Measurements from ENCODE around the gene ANO4. TPM values are rescaled to one million over a fixed set of nuclear protein-coding genes. Genes with fewer than 3 reads are reported as not detected.
"Not testable (repeated sequence)": the region's sequence is repeated elsewhere in the genome, so short reads cannot be mapped to it uniquely, and the experiment has no call there.

ANO4 gene
- total RNA-seq, 4 donors from 2014 or later, result 0.27 to 0.78 (median 0.48) TPM

DNA sequence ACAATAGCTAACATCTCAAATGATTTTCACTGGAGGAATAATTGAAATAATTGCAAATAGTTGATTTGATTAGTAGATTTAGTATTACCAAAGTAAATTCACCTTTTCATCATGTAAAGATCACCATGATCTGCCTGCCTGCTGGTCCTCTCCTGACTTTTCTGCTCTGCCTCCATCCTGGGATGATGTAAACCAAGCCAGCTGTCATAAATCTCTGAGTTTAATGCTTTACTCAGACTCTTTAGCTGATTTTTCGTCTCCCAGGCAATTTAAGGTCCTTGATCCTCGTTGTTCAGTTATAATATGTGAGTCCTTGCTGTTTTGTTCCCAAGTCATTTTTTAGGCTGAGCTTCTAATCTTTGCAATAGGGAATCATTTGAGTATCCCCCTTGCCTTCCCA, 138.0 kb downstream of the ANO4 start:
- Histone ChIP-seq H3K4me3 (replicated peaks in 1 of 3) (no peak overlapping the region), H3K4me1 (no peaks in the 10 kb centered on the region), H3K9me3 (no peaks in the 10 kb centered on the region), H3K36me3 (no peaks in the 10 kb centered on the region), H3K27ac (no peak overlapping the region), H3K27me3 (peaks cover 3% of the 10 kb centered on the region)
- intact Hi-C loops (cut with DNase I), result no loop called here
- no peak for DNase-seq
- WGBS, 2 donors, result 76 to 79% methylated on average over 2 of the region's 2 CpGs
- TF ChIP-seq, protein P1, sequence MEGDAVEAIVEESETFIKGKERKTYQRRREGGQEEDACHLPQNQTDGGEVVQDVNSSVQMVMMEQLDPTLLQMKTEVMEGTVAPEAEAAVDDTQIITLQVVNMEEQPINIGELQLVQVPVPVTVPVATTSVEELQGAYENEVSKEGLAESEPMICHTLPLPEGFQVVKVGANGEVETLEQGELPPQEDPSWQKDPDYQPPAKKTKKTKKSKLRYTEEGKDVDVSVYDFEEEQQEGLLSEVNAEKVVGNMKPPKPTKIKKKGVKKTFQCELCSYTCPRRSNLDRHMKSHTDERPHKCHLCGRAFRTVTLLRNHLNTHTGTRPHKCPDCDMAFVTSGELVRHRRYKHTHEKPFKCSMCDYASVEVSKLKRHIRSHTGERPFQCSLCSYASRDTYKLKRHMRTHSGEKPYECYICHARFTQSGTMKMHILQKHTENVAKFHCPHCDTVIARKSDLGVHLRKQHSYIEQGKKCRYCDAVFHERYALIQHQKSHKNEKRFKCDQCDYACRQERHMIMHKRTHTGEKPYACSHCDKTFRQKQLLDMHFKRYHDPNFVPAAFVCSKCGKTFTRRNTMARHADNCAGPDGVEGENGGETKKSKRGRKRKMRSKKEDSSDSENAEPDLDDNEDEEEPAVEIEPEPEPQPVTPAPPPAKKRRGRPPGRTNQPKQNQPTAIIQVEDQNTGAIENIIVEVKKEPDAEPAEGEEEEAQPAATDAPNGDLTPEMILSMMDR (IDR thresholded peaks at IDR 0.05), result no peak
- TF ChIP-seq POLR2A (IDR thresholded peaks at IDR 0.05), result no peak

DNA sequence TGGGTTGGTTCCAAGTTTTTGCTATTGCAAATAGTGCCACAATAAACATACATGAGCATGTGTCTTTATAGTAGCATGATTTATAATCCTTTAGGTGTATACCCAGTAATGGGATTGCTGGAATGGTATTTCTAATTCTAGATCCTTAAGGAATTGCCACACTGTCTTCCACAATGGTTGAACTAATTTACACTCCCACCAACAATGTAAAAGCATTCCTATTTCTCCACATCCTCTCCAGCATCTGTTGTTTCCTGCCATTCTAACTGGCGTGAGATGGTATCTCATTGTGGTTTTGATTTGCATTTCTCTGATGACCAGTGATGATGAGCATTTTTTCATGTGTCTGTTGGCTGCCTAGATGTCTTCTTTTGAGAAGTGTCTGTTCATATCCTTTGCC, 139.0 kb downstream of the ANO4 start:
- H3K4me3 ChIP-seq (replicated peaks in 1 of 3); H3K27me3 ChIP-seq; H3K27ac ChIP-seq; DNase-seq; H3K4me1 ChIP-seq; H3K9me3 ChIP-seq; intact Hi-C loops (cut with DNase I); H3K36me3 ChIP-seq: not testable (repeated sequence)
- 78 to 90% methylated on average over 1 of the region's 1 CpG for WGBS, 2 donors

DNA sequence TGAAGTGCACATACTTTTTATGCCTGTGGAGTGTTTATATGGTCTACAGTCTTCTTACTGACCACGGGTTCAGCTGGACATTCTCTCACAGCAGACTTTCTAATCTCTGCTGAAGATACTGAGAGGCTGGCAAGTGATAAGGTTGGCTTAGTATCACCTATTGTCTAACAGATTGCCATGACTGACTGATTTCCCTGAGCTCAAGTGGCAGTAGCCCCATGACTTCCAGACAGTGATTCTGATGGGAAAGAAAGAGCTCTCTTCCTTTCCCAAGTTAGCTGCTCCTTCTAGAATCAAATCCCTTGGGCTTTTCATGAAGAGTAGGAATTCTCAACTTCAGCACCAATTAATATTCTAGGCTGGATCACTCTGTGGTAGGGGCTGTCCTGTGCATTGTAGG, 141.4 kb downstream of the ANO4 start:
- Histone ChIP-seq H3K4me3 (replicated peaks in 1 of 3) (no peak overlapping the region), H3K9me3 (no peaks in the 10 kb centered on the region), H3K27ac (no peak overlapping the region), H3K4me1 (no peaks in the 10 kb centered on the region), H3K27me3 (peaks cover 3% of the 10 kb centered on the region), H3K36me3 (no peaks in the 10 kb centered on the region)
- TF ChIP-seq, protein P1 (IDR thresholded peaks at IDR 0.05), result no peak
- TF ChIP-seq POLR2A (IDR thresholded peaks at IDR 0.05), result no peak
- 20 to 39% methylated on average over 1 of the region's 1 CpG for WGBS, 2 donors
- DNase-seq, result no peak
- intact Hi-C loops (cut with DNase I), result no loop called here

DNA sequence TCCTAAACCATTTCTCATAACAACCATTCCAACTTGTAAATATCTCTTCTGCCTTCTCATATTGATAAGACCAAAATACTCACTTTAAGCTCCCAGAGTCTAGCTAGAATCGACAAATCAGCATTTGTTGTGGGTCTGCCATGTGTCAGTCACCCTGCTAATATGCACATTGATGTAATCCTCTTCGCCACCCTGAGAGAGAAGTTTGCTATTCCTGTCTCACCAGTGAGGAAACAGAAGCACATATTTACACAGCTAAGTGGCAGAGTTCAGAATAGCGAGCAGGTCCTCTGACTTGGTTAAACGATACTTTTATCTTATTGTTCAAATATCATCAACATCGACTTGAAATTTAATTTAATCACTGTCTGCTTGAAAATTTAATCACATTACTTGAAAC, 142.1 kb downstream of the ANO4 start:
- intact Hi-C loops (cut with DNase I), result no loop called here
- Histone ChIP-seq H3K27ac (no peak overlapping the region), H3K36me3 (no peaks in the 10 kb centered on the region), H3K9me3 (no peaks in the 10 kb centered on the region), H3K4me3 (replicated peaks in 1 of 3) (no peak overlapping the region), H3K4me1 (no peaks in the 10 kb centered on the region), H3K27me3 (peaks cover 3% of the 10 kb centered on the region)
- WGBS, 2 donors, result 27 to 40% methylated on average over 5 of the region's 5 CpGs
- DNase-seq, result no peak
- no peak for TF ChIP-seq POLR2A (IDR thresholded peaks at IDR 0.05)
- TF ChIP-seq, protein P1 (IDR thresholded peaks at IDR 0.05), result no peak

DNA sequence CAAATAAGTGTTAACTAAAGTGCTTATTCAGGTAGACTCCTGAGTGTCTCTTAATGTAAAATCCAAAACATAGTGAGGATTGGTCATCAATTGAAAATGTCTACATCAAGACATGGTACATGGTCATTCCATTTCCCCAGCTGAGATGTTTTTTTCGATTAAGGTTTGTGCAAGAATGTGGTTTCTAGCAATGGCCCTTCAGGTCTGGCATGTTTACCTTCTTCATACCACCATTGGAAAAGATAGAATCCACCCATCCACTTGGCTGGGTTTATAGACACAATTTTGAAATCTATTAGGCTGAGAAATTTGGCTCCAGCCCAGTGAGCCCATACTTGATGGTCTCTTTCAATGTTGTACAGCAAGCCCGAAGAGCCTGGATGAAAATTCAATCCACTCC, 145.9 kb downstream of the ANO4 start:
- 61 to 71% methylated on average over 2 of the region's 2 CpGs for WGBS, 2 donors

More for the DNA sequence above, 145.9 kb downstream of the ANO4 start:
- no peak overlapping the region for H3K4me3 ChIP-seq (replicated peaks in 1 of 3)
- no peaks in the 10 kb centered on the region for H3K4me1 ChIP-seq
- H3K27me3 ChIP-seq, result peaks cover 3% of the 10 kb centered on the region
- H3K27ac ChIP-seq, result no peak overlapping the region
- no peaks in the 10 kb centered on the region for H3K36me3 ChIP-seq
- no peak for DNase-seq
- no peak for TF ChIP-seq POLR2A (IDR thresholded peaks at IDR 0.05)
- TF ChIP-seq, protein P1 (IDR thresholded peaks at IDR 0.05), result no peak
- intact Hi-C loops (cut with DNase I), result no loop called here
- no peaks in the 10 kb centered on the region for H3K9me3 ChIP-seq
